HepG2 (cell line): ENCODE data around the gene PTPRE. TPM values are rescaled to one million over a fixed set of nuclear protein-coding genes. Genes with fewer than 3 reads are reported as not detected.

Source experiments
- ATAC-seq: fragments of 200-7000 bp; cut with Tn5 transposase; 3 replicates; pipeline ENCODE4 v1.9.1; 2020; ENCODE audit warnings: mild to moderate bottlenecking, moderate library complexity
- BruUV-seq: library from RNA; stranded (reverse); fragments of 400-500 nt; replicated peaks from 2 replicates; lab custom pipeline; 2021; lab: Mats Ljungman, UMichigan
- CTCF ChIA-PET: fragments of 300-600 bp; formaldehyde crosslinking; extraction: SDS; loops from one replicate; lab custom pipeline; 2021; ENCODE audit warnings: low total read pairs, inconsistent platforms, low intra/inter-chr PET ratio; lab: Yijun Ruan, JAX
- POLR2A ChIA-PET: fragments of 350-600 bp; sonication (Branson Sonifier 250); formaldehyde crosslinking; loops from one replicate; lab custom pipeline; 2020; ENCODE audit warnings: antibody characterized with exemption, inconsistent platforms; lab: Yijun Ruan, JAX
- DNase-seq: peaks from one replicate; pipeline ENCODE4 v3.0.0-alpha.2; 2015; ENCODE audit warnings: low spot score
- FAIRE-seq: peaks from 3 replicates; lab custom pipeline; 2011; peaks lifted over from hg19 to GRCh38; lab: Jason Lieb, UNC
- H2AFZ ChIP-seq: one replicate; pipeline ENCODE4 v1.6.1; 2011; ENCODE audit warnings: low read length, inconsistent platforms
- H3K27ac ChIP-seq: fragments of 300-600 bp; 3 replicates; pipeline ENCODE4 v1.8.0; 2011; ENCODE audit warnings: mixed run types, mild to moderate bottlenecking, mixed read lengths, low read length, inconsistent platforms; ENCODE audit not compliant: insufficient read depth; ENCODE audit errors: extremely low read length
- H3K27me3 ChIP-seq, 2 experiments: fragments of 200-600 bp in 1 of 2; 2 replicates in 1 of 2; 3 replicates in 1 of 2; pipeline versions ENCODE4 v1.6.0 to v1.8.0; 2011; ENCODE audit warnings: low read length in 2 of 2, mild to moderate bottlenecking in 2 of 2, moderate library complexity in 2 of 2, inconsistent platforms in 1 of 2; ENCODE audit not compliant: insufficient read depth in 2 of 2, control insufficient read depth in 1 of 2
- H3K36me3 ChIP-seq, 2 experiments: fragments of 200-600 bp in 1 of 2; replicated peaks in 1 of 2; 2 replicates in 1 of 2; 3 replicates in 1 of 2; pipeline versions ENCODE4 v1.5.1 to v1.8.0; 2011; ENCODE audit warnings: low read length in 2 of 2, inconsistent platforms in 1 of 2; ENCODE audit not compliant: insufficient read depth in 2 of 2, control insufficient read depth in 1 of 2
- H3K4me1 ChIP-seq: 2 replicates; pipeline ENCODE4 v1.5.1; 2012; ENCODE audit warnings: low read length, inconsistent platforms; ENCODE audit not compliant: insufficient read depth
- H3K4me2 ChIP-seq: 2 replicates; pipeline ENCODE4 v1.6.0; 2011; ENCODE audit warnings: low read depth, low read length, inconsistent platforms
- H3K4me3 ChIP-seq, 3 experiments: fragments of 200-600 bp in 1 of 3; sonication (generic), shearing (Covaris generic) in 1 of 3; replicated peaks in 1 of 3; 2 replicates each; pipeline ENCODE4 v1.5.1; 2011 to 2016; ENCODE audit warnings: low read length in 3 of 3, inconsistent platforms in 2 of 3, low read depth in 2 of 3, mild to moderate bottlenecking in 2 of 3, control low read depth in 1 of 3, mixed read lengths in 1 of 3; ENCODE audit not compliant: insufficient read depth in 1 of 3
- H3K79me2 ChIP-seq: one replicate; pipeline ENCODE4 v1.6.1; 2011; ENCODE audit warnings: low read length, inconsistent platforms; ENCODE audit not compliant: insufficient read depth
- H3K9ac ChIP-seq: 2 replicates; pipeline ENCODE4 v1.6.0; 2011; ENCODE audit warnings: mild to moderate bottlenecking, low read depth, low read length, inconsistent platforms; ENCODE audit not compliant: insufficient read depth
- H3K9me3 ChIP-seq: 2 replicates; pipeline ENCODE4 v1.5.1; 2012; ENCODE audit warnings: mild to moderate bottlenecking, low read length
- H4K20me1 ChIP-seq: 2 replicates; pipeline ENCODE4 v1.6.0; 2011; ENCODE audit warnings: inconsistent platforms, mild to moderate bottlenecking, low read length, moderate library complexity; ENCODE audit not compliant: insufficient read depth
- ASH2L ChIP-seq: fragments of 300-600, 200-600 bp; sonication (generic); IDR thresholded peaks from 2 replicates; pipeline ENCODE4 v1.7.0; 2017; ENCODE audit warnings: low read depth, mild to moderate bottlenecking, moderate library complexity, mixed read lengths, low read length; ENCODE audit not compliant: insufficient read length
- ATF2 ChIP-seq: sonication (generic); formaldehyde crosslinking; IDR thresholded peaks from 2 replicates; pipeline ENCODE4 v1.4.0; 2020; ENCODE audit warnings: missing genetic modification reagents
- ETS1 ChIP-seq: sonication (generic); formaldehyde crosslinking; IDR thresholded peaks from 2 replicates; pipeline ENCODE4 v1.4.0; 2020; ENCODE audit warnings: missing genetic modification reagents
- ETV6 ChIP-seq: sonication (generic); formaldehyde crosslinking; conservative IDR thresholded peaks from 2 replicates; pipeline ENCODE4 v1.4.0; 2020; ENCODE audit warnings: missing genetic modification reagents
- JDP2 ChIP-seq: sonication (generic); formaldehyde crosslinking; IDR thresholded peaks from 2 replicates; pipeline ENCODE4 v1.8.1; 2022; ENCODE audit warnings: missing genetic modification reagents, borderline replicate concordance
- JUNB ChIP-seq: sonication (generic); formaldehyde crosslinking; IDR thresholded peaks from 2 replicates; pipeline ENCODE4 v1.8.0; 2022; ENCODE audit warnings: missing genetic modification reagents, mild to moderate bottlenecking, borderline replicate concordance
- JUND ChIP-seq: sonication (generic); formaldehyde crosslinking; IDR thresholded peaks from 2 replicates; pipeline ENCODE4 v1.8.0; 2022; ENCODE audit warnings: mild to moderate bottlenecking, missing genetic modification reagents
- MTERF4 ChIP-seq: sonication (generic); formaldehyde crosslinking; IDR thresholded peaks from 2 replicates; pipeline ENCODE4 v1.8.0; 2023; ENCODE audit warnings: mild to moderate bottlenecking, missing genetic modification reagents
- ONECUT2 ChIP-seq: sonication (generic); formaldehyde crosslinking; IDR thresholded peaks from 2 replicates; pipeline ENCODE4 v1.4.0; 2020; ENCODE audit warnings: missing genetic modification reagents
- SMAD1 ChIP-seq: sonication (generic); formaldehyde crosslinking; IDR thresholded peaks from 2 replicates; pipeline ENCODE4 v1.4.0; 2020; ENCODE audit warnings: missing genetic modification reagents, low read depth, mild to moderate bottlenecking, borderline replicate concordance
- TRAFD1 ChIP-seq: sonication (generic); formaldehyde crosslinking; IDR thresholded peaks from 2 replicates; pipeline ENCODE4 v1.5.1; 2020; ENCODE audit warnings: missing genetic modification reagents, mild to moderate bottlenecking, borderline replicate concordance
- TSC22D2 ChIP-seq: sonication (generic); formaldehyde crosslinking; IDR thresholded peaks from 2 replicates; pipeline ENCODE4 v1.5.1; 2020; ENCODE audit warnings: missing genetic modification reagents, mild to moderate bottlenecking, borderline replicate concordance
- ZFP62 ChIP-seq: sonication (generic); formaldehyde crosslinking; IDR thresholded peaks from 2 replicates; pipeline ENCODE4 v1.4.0; 2020; ENCODE audit warnings: missing genetic modification reagents
- ZNF10 ChIP-seq: sonication (generic); formaldehyde crosslinking; IDR thresholded peaks from 2 replicates; pipeline ENCODE4 v1.4.0; 2020; ENCODE audit warnings: mild to moderate bottlenecking, low read depth, missing genetic modification reagents, borderline replicate concordance
- ZNF33B ChIP-seq: sonication (generic); formaldehyde crosslinking; IDR thresholded peaks from 2 replicates; pipeline ENCODE4 v1.5.1; 2020; ENCODE audit warnings: mild to moderate bottlenecking, missing genetic modification reagents
- ZNF709 ChIP-seq: sonication (generic); formaldehyde crosslinking; IDR thresholded peaks from 2 replicates; pipeline ENCODE4 v1.5.0; 2020; ENCODE audit warnings: mild to moderate bottlenecking, missing genetic modification reagents
- WGBS: methylation state at CpG from one replicate; pipeline ENCODE4 v1.1.6; 2017; ENCODE audit warnings: low lambda C conversion rate; 5-methylcytosine and 5-hydroxymethylcytosine counted together
- in situ Hi-C: cut with HindIII; loops from 2 replicates; pipeline ENCODE4 v1.10.0; 2017; ENCODE audit warnings: low pct_unique_long_range_greater_than_20kb; ENCODE audit not compliant: extremely low pct_ligation_motif_present
- intact Hi-C: fragments of 100-400 bp; cut with micrococcal nuclease; formaldehyde crosslinking; loops from one replicate; pipeline ENCODE4 v1.10.0; 2022; ENCODE audit not compliant: unreplicated experiment
- polyA plus RNA-seq, 8 experiments: library from polyadenylated mRNA; depleted of rRNA in 3 of 8; stranded (reverse) in 7 of 8; unstranded in 1 of 8; fragments of >200 nt; fragmentation: Illumina TruSeq in 4 of 8; extraction: Trizol in 4 of 8; gene quantifications; 2 replicates each; pipeline versions ENCODE4 v1.2.1 to v1.2.3, GENCODE V29; 2011 to 2016; ENCODE audit warnings: low read depth in 4 of 8, missing spikeins in 1 of 8, mixed read lengths in 1 of 8; ENCODE audit not compliant: insufficient read depth in 1 of 8
- total RNA-seq, 5 experiments: library from RNA; depleted of rRNA; stranded (reverse); fragments of >200 nt; fragmentation: Illumina TruSeq; extraction: Trizol; gene quantifications; 2 replicates each; pipeline ENCODE4 v1.2.3, GENCODE V29; 2016; ENCODE audit warnings: low read depth in 1 of 5

Gene PTPRE
- total and polyA plus RNA-seq, 2 of the 13 experiments (the other 11 are each of a cell fraction or from before 2014, with no cell fraction given) = 0.01 to 0.02 TPM

GRCh38 chr10:127952575-127952869, 45.6 kb downstream of the PTPRE start (continued):
- TF ChIP-seq ZNF709 (CRISPR knock-in tag) = no peak
- TF ChIP-seq ZNF10 (CRISPR knock-in tag) = no peak

- ATAC-seq (no peak), FAIRE-seq (no peak), DNase-seq (no peak)
- TF ChIP-seq ATF2 (no peak), ETS1 (CRISPR knock-in tag) (no peak), JDP2 (no peak), ZFP62 (CRISPR knock-in tag) (no peak), JUNB (CRISPR knock-in tag) (no peak), ZNF33B (CRISPR knock-in tag) (no peak), MTERF4 (CRISPR knock-in tag) (no peak), SMAD1 (no peak), ASH2L (no peak), TSC22D2 (CRISPR knock-in tag) (no peak), TRAFD1 (CRISPR knock-in tag) (no peak), JUND (CRISPR knock-in tag) (no peak), ETV6 (CRISPR knock-in tag) (no peak), ONECUT2 (CRISPR knock-in tag) (no peak)
- ChIA-PET POLR2A (no interaction called here), CTCF (no interaction called here)
- no peak overlapping the region for H3K4me2 ChIP-seq
- no peaks in the 10 kb centered on the region for H3K9me3 ChIP-seq
- no peaks in the 10 kb centered on the region for H4K20me1 ChIP-seq
- no peak overlapping the region for H2AFZ ChIP-seq
- H3K36me3 ChIP-seq = no peaks in the 10 kb centered on the region
- no peaks in the 10 kb centered on the region for H3K4me1 ChIP-seq
- intact Hi-C loops = no loop called here
- no TSS peak for BruUV-seq
- 40% methylated on average over 1 of the region's 4 CpGs for WGBS
- in situ Hi-C loops = no loop called here
- no peaks in the 10 kb centered on the region for H3K79me2 ChIP-seq
- H3K4me3 ChIP-seq = no peak overlapping the region
- peaks cover 0 to 6% of the 10 kb centered on the region in 2 experiments; a peak in 2 of 5 replicates for H3K27me3 ChIP-seq
- H3K27ac ChIP-seq = no peak overlapping the region
- H3K9ac ChIP-seq = no peak overlapping the region
Measured at GRCh38 chr10:127952918-127953317, 46.0 kb downstream of the PTPRE start.
